B cell (primary cell): ENCODE results near the gene ZEB1. TPM values are rescaled to one million over a fixed set of nuclear protein-coding genes. Genes with fewer than 3 reads are reported as not detected.

ENCODE experiments used
- ATAC-seq: fragments of 200-7000 bp; cut with Tn5 transposase; one replicate; pipeline ENCODE4 v1.10.0; 2021; ENCODE audit warnings: low read depth, mild to moderate bottlenecking, moderate number of reproducible peaks, moderate library complexity
- CTCF ChIA-PET: fragments of 350-600 bp; sonication (Branson Sonifier 250); formaldehyde crosslinking; loops from one replicate; lab custom pipeline; 2021; ENCODE audit warnings: antibody characterized with exemption, inconsistent platforms; lab: Charles Lee
- POLR2A ChIA-PET: fragments of 350-600 bp; sonication (Branson Sonifier 250); formaldehyde crosslinking; loops from one replicate; lab custom pipeline; 2021; ENCODE audit warnings: antibody characterized with exemption; lab: Charles Lee
- DNase-seq: peaks from one replicate; pipeline ENCODE4 v3.0.0; 2013
- H2AFZ ChIP-seq: 2 replicates; pipeline ENCODE4 v1.6.1; 2012; ENCODE audit warnings: mild to moderate bottlenecking, low read depth, low read length; ENCODE audit not compliant: insufficient read depth, poor library complexity, severe bottlenecking
- H3K27ac ChIP-seq, 2 donors: 1 replicate in 1 of 2; 2 replicates in 1 of 2; pipeline ENCODE4 v1.5.1; 2012 to 2013; ENCODE audit warnings: low read length in 2 of 2, mild to moderate bottlenecking in 2 of 2, moderate library complexity in 1 of 2
- H3K27me3 ChIP-seq, 4 experiments: fragments of 200-600 bp in 1 of 4; sonication (generic) in 1 of 4; replicated peaks in 1 of 4; 1 replicate in 2 of 4; 2 replicates in 2 of 4; pipeline versions ENCODE4 v1.6.1 to v1.7.0; 2013 to 2016; ENCODE audit warnings: low read length in 3 of 4, mild to moderate bottlenecking in 2 of 4, mixed read lengths in 1 of 4, moderate library complexity in 1 of 4; ENCODE audit not compliant: insufficient read depth in 4 of 4, control insufficient read depth in 3 of 4; ENCODE audit errors: control extremely low read depth in 1 of 4
- H3K36me3 ChIP-seq, 2 experiments: replicated peaks in 1 of 2; 1 replicate in 1 of 2; 2 replicates in 1 of 2; pipeline versions ENCODE4 v1.6.1 to v1.7.1; 2013; ENCODE audit warnings: low read length in 1 of 2; ENCODE audit not compliant: insufficient read depth in 2 of 2, control insufficient read depth in 1 of 2; ENCODE audit errors: control extremely low read depth in 1 of 2, extremely low read depth in 1 of 2
- H3K4me1 ChIP-seq, 2 donors: fragments of 200-600 bp in 1 of 2; sonication (generic) in 1 of 2; 1 replicate in 1 of 2; 2 replicates in 1 of 2; pipeline versions ENCODE4 v1.5.1 to v1.6.1; 2013 to 2017; ENCODE audit warnings: low read length in 2 of 2; ENCODE audit not compliant: control insufficient read depth in 2 of 2, insufficient read depth in 2 of 2
- H3K4me2 ChIP-seq: replicated peaks from 2 replicates; pipeline ENCODE3; 2012; ENCODE audit warnings: mild to moderate bottlenecking, low read depth, low read length; ENCODE audit not compliant: poor library complexity, severe bottlenecking
- H3K4me3 ChIP-seq, 5 experiments: fragments of 200-600 bp in 1 of 5; sonication (generic) in 1 of 5; 1 replicate in 3 of 5; 2 replicates in 2 of 5; pipeline versions ENCODE4 v1.5.1 to v1.7.0; 2011 to 2016; ENCODE audit warnings: low read length in 4 of 5, mild to moderate bottlenecking in 4 of 5, low read depth in 2 of 5, control low read depth in 1 of 5, moderate library complexity in 1 of 5; ENCODE audit not compliant: insufficient read depth in 1 of 5; ENCODE audit errors: control extremely low read depth in 1 of 5, extremely low read depth in 1 of 5
- H3K79me2 ChIP-seq: fragments of 200-600 bp; sonication (generic); one replicate; pipeline ENCODE4 v1.6.0; 2016; ENCODE audit warnings: low read length; ENCODE audit not compliant: control insufficient read depth, insufficient read depth
- H3K9ac ChIP-seq: fragments of 200-600 bp; sonication (generic); 2 replicates; pipeline ENCODE4 v1.6.1; 2017; ENCODE audit warnings: mild to moderate bottlenecking, low read length, moderate library complexity
- H3K9me3 ChIP-seq, 3 donors: one replicate each; pipeline versions ENCODE4 v1.6.1 to v1.7.1; 2013; ENCODE audit warnings: low read length in 2 of 3; ENCODE audit not compliant: control insufficient read depth in 2 of 3, insufficient read depth in 1 of 3; ENCODE audit errors: control extremely low read depth in 1 of 3
- H4K20me1 ChIP-seq: 2 replicates; pipeline ENCODE4 v1.6.0; 2012; ENCODE audit warnings: mild to moderate bottlenecking, low read length; ENCODE audit not compliant: insufficient read depth, control insufficient read depth, poor library complexity, severe bottlenecking
- H3K27ac Mint-ChIP-seq: one replicate; pipeline ENCODE4 v1.8.0; 2021; ENCODE audit warnings: mixed read lengths
- H3K27me3 Mint-ChIP-seq: one replicate; pipeline ENCODE4 v1.8.0; 2021; ENCODE audit warnings: mixed read lengths
- H3K4me1 Mint-ChIP-seq: one replicate; pipeline ENCODE4 v1.8.0; 2021; ENCODE audit warnings: mixed read lengths
- H3K4me3 Mint-ChIP-seq: one replicate; pipeline ENCODE4 v1.8.0; 2021; ENCODE audit warnings: mixed read lengths
- H3K9me3 Mint-ChIP-seq: one replicate; pipeline ENCODE4 v1.8.0; 2022; ENCODE audit warnings: mixed read lengths; ENCODE audit not compliant: insufficient read depth
- EZH2 ChIP-seq: IDR thresholded peaks from 2 replicates; pipeline ENCODE4 v1.6.1; 2012; ENCODE audit warnings: borderline replicate concordance, low read depth, mild to moderate bottlenecking, moderate library complexity, low read length; ENCODE audit not compliant: insufficient read depth, poor library complexity, severe bottlenecking
- WGBS: methylation state at CpG from one replicate; pipeline ENCODE4 v1.1.5; 2013; ENCODE audit warnings: missing lambda C conversion rate; ENCODE audit not compliant: insufficient coverage; 5-methylcytosine and 5-hydroxymethylcytosine counted together
- intact Hi-C: fragments of 100-400 bp; cut with micrococcal nuclease; formaldehyde crosslinking; loops from one replicate; pipeline ENCODE4 v1.10.0; 2022
- polyA plus RNA-seq: library from polyadenylated mRNA; depleted of rRNA; stranded (reverse); fragments of >200 nt; gene quantifications from 2 replicates; pipeline ENCODE4 v1.2.3, GENCODE V29; 2012
- total RNA-seq, 2 donors: library from RNA; stranded (reverse); fragments of 120-200 nt in 1 of 2; gene quantifications; 1 replicate in 1 of 2; 2 replicates in 1 of 2; pipeline versions ENCODE4 v1.2.3 to v1.2.4, GENCODE V29; 2013 to 2022
- TF ChIP-seq, protein P1 (sequence below): fragments of 200-600 bp; IDR thresholded peaks from one replicate; pipeline ENCODE4 v1.8.0; 2022; ENCODE audit warnings: antibody characterized with exemption, mild to moderate bottlenecking

Gene ZEB1
- total and polyA plus RNA-seq, 2 donors (not counting 1 experiment from before 2014, with no cell fraction given): 11.2 to 96.7 TPM

DNA sequence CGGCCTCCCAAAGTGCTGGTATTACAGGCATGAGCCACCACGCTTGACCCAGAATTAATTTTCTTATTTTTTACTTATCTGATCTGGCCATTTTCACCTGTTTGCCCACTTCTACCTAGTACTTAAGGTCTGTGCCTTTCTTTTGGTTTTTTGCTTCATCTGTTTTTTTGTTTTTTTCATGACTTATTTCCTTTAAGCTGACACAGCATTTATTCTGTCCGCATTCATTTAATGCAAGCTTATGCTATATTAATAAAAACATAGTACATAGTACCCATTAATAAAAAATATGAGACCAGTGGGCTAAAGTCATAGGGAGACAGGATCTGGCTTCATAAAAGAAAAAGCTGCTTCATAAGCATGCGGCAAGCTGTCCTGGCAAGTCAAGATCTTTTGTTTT, 205.4 kb downstream of the ZEB1 start:
- intact Hi-C loops: loop anchor here (10.0 kb wide), 1 partner anchor 250 kb away; no protein-coding TSS in a partner anchor
- POLR2A ChIA-PET: no interaction called here

DNA sequence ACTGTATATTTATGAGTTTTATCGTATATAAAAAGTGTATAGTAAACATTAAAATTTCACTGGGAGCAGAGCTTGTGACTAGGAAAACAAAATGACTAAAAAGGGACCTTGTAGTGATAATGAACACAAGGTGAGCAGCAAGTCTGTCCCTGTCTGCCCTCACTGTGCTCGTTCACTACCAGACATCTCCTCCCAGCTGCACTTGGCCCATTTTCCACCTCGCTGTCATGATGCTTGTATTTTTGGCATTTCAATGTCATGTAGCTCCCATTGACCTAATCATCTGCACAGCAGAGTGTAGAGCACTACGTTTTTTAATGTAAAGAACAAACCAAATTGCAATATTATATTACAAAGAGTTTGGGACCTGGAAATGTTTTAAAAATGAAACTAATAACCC, 207.2 kb downstream of the ZEB1 start:
- Histone ChIP-seq H3K27me3 (no peaks in the 10 kb centered on the region), H3K4me1 (no peaks in the 10 kb centered on the region), H3K9me3 (no peaks in the 10 kb centered on the region), H3K36me3 (peaks cover 0 to 32% of the 10 kb centered on the region in 2 experiments), H3K9ac (no peak overlapping the region), H2AFZ (no peak overlapping the region), H3K27ac (no peak overlapping the region), H4K20me1 (no peaks in the 10 kb centered on the region), H3K4me2 (no peak overlapping the region), H3K79me2 (no peaks in the 10 kb centered on the region), H3K4me3 (no peak overlapping the region)
- intact Hi-C loops: loop anchor here (10.0 kb wide), 1 partner anchor 249 kb away; no protein-coding TSS in a partner anchor
- WGBS: 100% methylated on average over 1 of the region's 4 CpGs
- TF ChIP-seq, protein P1, sequence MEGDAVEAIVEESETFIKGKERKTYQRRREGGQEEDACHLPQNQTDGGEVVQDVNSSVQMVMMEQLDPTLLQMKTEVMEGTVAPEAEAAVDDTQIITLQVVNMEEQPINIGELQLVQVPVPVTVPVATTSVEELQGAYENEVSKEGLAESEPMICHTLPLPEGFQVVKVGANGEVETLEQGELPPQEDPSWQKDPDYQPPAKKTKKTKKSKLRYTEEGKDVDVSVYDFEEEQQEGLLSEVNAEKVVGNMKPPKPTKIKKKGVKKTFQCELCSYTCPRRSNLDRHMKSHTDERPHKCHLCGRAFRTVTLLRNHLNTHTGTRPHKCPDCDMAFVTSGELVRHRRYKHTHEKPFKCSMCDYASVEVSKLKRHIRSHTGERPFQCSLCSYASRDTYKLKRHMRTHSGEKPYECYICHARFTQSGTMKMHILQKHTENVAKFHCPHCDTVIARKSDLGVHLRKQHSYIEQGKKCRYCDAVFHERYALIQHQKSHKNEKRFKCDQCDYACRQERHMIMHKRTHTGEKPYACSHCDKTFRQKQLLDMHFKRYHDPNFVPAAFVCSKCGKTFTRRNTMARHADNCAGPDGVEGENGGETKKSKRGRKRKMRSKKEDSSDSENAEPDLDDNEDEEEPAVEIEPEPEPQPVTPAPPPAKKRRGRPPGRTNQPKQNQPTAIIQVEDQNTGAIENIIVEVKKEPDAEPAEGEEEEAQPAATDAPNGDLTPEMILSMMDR: no peak
- TF ChIP-seq EZH2: no peak
- no peaks in the 10 kb centered on the region for H3K9me3 Mint-ChIP-seq
- no peak for ATAC-seq
- ChIA-PET POLR2A (no interaction called here), CTCF (no interaction called here)
- no peak overlapping the region for H3K4me3 Mint-ChIP-seq
- no peak for DNase-seq
- no peak overlapping the region for H3K27ac Mint-ChIP-seq
- no peaks in the 10 kb centered on the region for H3K4me1 Mint-ChIP-seq
- H3K27me3 Mint-ChIP-seq: no peaks in the 10 kb centered on the region

More for the DNA sequence above, 205.4 kb downstream of the ZEB1 start:
- Histone ChIP-seq H3K4me2 (no peak overlapping the region), H3K27ac (no peak overlapping the region), H3K4me1 (no peaks in the 10 kb centered on the region), H4K20me1 (no peaks in the 10 kb centered on the region), H3K79me2 (no peaks in the 10 kb centered on the region), H2AFZ (no peak overlapping the region), H3K27me3 (no peaks in the 10 kb centered on the region), H3K4me3 (no peak overlapping the region), H3K9me3 (no peaks in the 10 kb centered on the region), H3K36me3 (peaks cover 0 to 43% of the 10 kb centered on the region in 2 experiments), H3K9ac (no peak overlapping the region)
- Mint-ChIP-seq H3K27me3 (no peaks in the 10 kb centered on the region), H3K9me3 (no peaks in the 10 kb centered on the region), H3K27ac (no peak overlapping the region), H3K4me3 (no peak overlapping the region), H3K4me1 (no peaks in the 10 kb centered on the region)
- TF ChIP-seq EZH2: no peak
- TF ChIP-seq, protein P1: no peak
- WGBS: 96% methylated on average over 3 of the region's 4 CpGs
- CTCF ChIA-PET: interaction anchor here (1.2 to 1.5 kb wide), 2 partner anchors 9 to 246 kb away, joined by 3 to 4 read pairs; no protein-coding TSS in a partner anchor
- no peak for ATAC-seq
- DNase-seq: no peak
